Motor neuron (in vitro differentiated cells): Measurements from ENCODE around the gene PM20D1. TPM values are rescaled to one million over a fixed set of nuclear protein-coding genes. Genes with fewer than 3 reads are reported as not detected.

Experiments used
- ATAC-seq, 8 experiments: fragments of 200-7000 bp; cut with Tn5 transposase; replicated peaks in 6 of 8; 2 replicates each; pipeline ENCODE4 v1.8.0; 2021; ENCODE audit warnings: mild to moderate bottlenecking in 8 of 8, moderate library complexity in 8 of 8
- H3K27ac ChIP-seq, 2 donors: fragments of 250-450 bp; sonication (Bioruptor Pico); 2 replicates each; pipeline ENCODE4 v1.9.0; 2021; ENCODE audit warnings: antibody characterized with exemption in 2 of 2, mild to moderate bottlenecking in 2 of 2, moderate library complexity in 1 of 2
- H3K4me1 ChIP-seq, 2 donors: fragments of 250-450 bp; sonication (Bioruptor Pico); replicated peaks in 1 of 2; 2 replicates each; pipeline ENCODE4 v1.6.1; 2021; ENCODE audit warnings: antibody characterized with exemption in 2 of 2, mild to moderate bottlenecking in 2 of 2, moderate library complexity in 1 of 2
- H3K4me3 ChIP-seq, 5 donors: fragments of 250-450 bp; sonication (Bioruptor Pico); 2 replicates each; pipeline ENCODE4 v1.9.0; 2021; ENCODE audit warnings: antibody characterized with exemption in 5 of 5, mild to moderate bottlenecking in 5 of 5, moderate library complexity in 4 of 5
- WGBS, 10 experiments: fragments of 450-650 bp; shearing (Covaris generic); methylation state at CpG; one replicate each; pipeline ENCODE4 v1.0.0; 2022; 5-methylcytosine and 5-hydroxymethylcytosine counted together
- in situ Hi-C, 9 experiments: fragments of 400-800 bp; cut with MboI; loops; one replicate each; pipeline ENCODE4 v1.15.0; 2021; ENCODE audit warnings: low sequenced_read_pairs in 9 of 9, low pct_unique_long_range_greater_than_20kb in 2 of 9; ENCODE audit not compliant: unreplicated experiment in 9 of 9
- total RNA-seq, 8 experiments: library from RNA; unstranded; fragments of 300-600 nt; gene quantifications; 2 replicates each; pipeline versions ENCODE4 v1.2.3 to v1.2.4, GENCODE V29; 2022

The PM20D1 gene
- total RNA-seq, 8 experiments from 2014 or later = 0.05 to 1.8 (median 0.52) TPM; not detected in 1

GRCh38 chr1:205811660-205812059, 38.3 kb downstream of the PM20D1 start:
- in situ Hi-C loops = no loop called here
- peak in 1 of 8 experiments; percentile 6 for ATAC-seq
- Histone ChIP-seq H3K4me3 (peak overlapping the region; percentile 82 to 94 (median 83)), H3K27ac (no peak overlapping the region), H3K4me1 (peaks cover 16 to 27% of the 10 kb centered on the region in 2 donors)
- WGBS, 10 experiments = 11 to 30% (median 16%) methylated on average over 1 to 5 of the region's 5 CpGs; no CpG with 5 or more reads in 1 of the 10 experiments

GRCh38 chr1:205810448-205811157, 39.3 kb downstream of the PM20D1 start:
- Histone ChIP-seq H3K4me1 (peaks cover 16 to 27% of the 10 kb centered on the region in 2 donors), H3K4me3 (no peak overlapping the region), H3K27ac (no peak overlapping the region)
- no peak for ATAC-seq
- in situ Hi-C loops = no loop called here
- 85 to 100% (median 96%) methylated on average over 2 to 11 of the region's 12 CpGs; no CpG with 5 or more reads in 1 of the 10 experiments for WGBS, 10 experiments

GRCh38 chr1:205809942-205810345, 40.0 kb downstream of the PM20D1 start:
- 60 to 100% (median 100%) methylated on average over 1 to 7 of the region's 14 CpGs; no CpG with 5 or more reads in 2 of the 10 experiments for WGBS, 10 experiments
- Histone ChIP-seq H3K27ac (no peak overlapping the region), H3K4me1 (peaks cover 16 to 27% of the 10 kb centered on the region in 2 donors), H3K4me3 (no peak overlapping the region)
- in situ Hi-C loops = no loop called here
- ATAC-seq = no peak

GRCh38 chr1:205809469-205809868, 40.5 kb downstream of the PM20D1 start:
- no peak overlapping the region for H3K27ac ChIP-seq
- ATAC-seq = no peak
- H3K4me3 ChIP-seq = no peak overlapping the region
- H3K4me1 ChIP-seq = peaks cover 16 to 27% of the 10 kb centered on the region in 2 donors
- 67 to 84% (median 75%) methylated on average over 1 to 3 of the region's 3 CpGs; no CpG with 5 or more reads in 4 of the 10 experiments for WGBS, 10 experiments
- in situ Hi-C loops = no loop called here

GRCh38 chr1:205805082-205805711, 44.7 kb downstream of the PM20D1 start:
- peak in 1 of 8 experiments; percentile 12 for ATAC-seq
- WGBS, 10 experiments = 33 to 82% (median 76%) methylated on average over 1 to 3 of the region's 5 CpGs; no CpG with 5 or more reads in 3 of the 10 experiments
- Histone ChIP-seq H3K27ac (no peak overlapping the region), H3K4me3 (no peak overlapping the region), H3K4me1 (peaks cover 0 to 9% of the 10 kb centered on the region in 2 donors)
- in situ Hi-C loops = no loop called here

GRCh38 chr1:205804605-205805004, 45.3 kb downstream of the PM20D1 start:
- Histone ChIP-seq H3K4me3 (no peak overlapping the region), H3K27ac (no peak overlapping the region), H3K4me1 (peaks cover 0 to 8% of the 10 kb centered on the region in 2 donors)
- in situ Hi-C loops = no loop called here
- 83 to 100% (median 95%) methylated on average over 1 to 2 of the region's 2 CpGs; no CpG with 5 or more reads in 4 of the 10 experiments for WGBS, 10 experiments
- ATAC-seq = no peak

- H3K27ac ChIP-seq = no peak overlapping the region
- 68 to 100% (median 100%) methylated on average over 1 to 4 of the region's 4 CpGs; no CpG with 5 or more reads in 2 of the 10 experiments for WGBS, 10 experiments
- H3K4me3 ChIP-seq = no peak overlapping the region
- in situ Hi-C loops = no loop called here
- no peak for ATAC-seq
- peaks cover 0 to 2% of the 10 kb centered on the region in 2 donors for H3K4me1 ChIP-seq
Measured at GRCh38 chr1:205803986-205804385, 45.9 kb downstream of the PM20D1 start.

GRCh38 chr1:205802060-205802459, 47.9 kb downstream of the PM20D1 start:
- WGBS, 10 experiments = 78 to 100% (median 95%) methylated on average over 1 to 8 of the region's 8 CpGs; no CpG with 5 or more reads in 1 of the 10 experiments
- in situ Hi-C loops = no loop called here
- Histone ChIP-seq H3K4me3 (no peak overlapping the region), H3K27ac (no peak overlapping the region), H3K4me1 (no peaks in the 10 kb centered on the region)
- ATAC-seq = no peak

- H3K27ac ChIP-seq = no peak overlapping the region
- in situ Hi-C loops = no loop called here
- no peak overlapping the region for H3K4me3 ChIP-seq
- 78 to 100% (median 85%) methylated on average over 1 to 4 of the region's 7 CpGs; no CpG with 5 or more reads in 3 of the 10 experiments for WGBS, 10 experiments
- H3K4me1 ChIP-seq = no peaks in the 10 kb centered on the region
- peak in 1 of 8 experiments; percentile 77 for ATAC-seq
Measured at GRCh38 chr1:205800981-205801703, 48.8 kb downstream of the PM20D1 start.

GRCh38 chr1:205800427-205800826, 49.5 kb downstream of the PM20D1 start:
- 40 to 54% (median 49%) methylated on average over 2 to 5 of the region's 7 CpGs; no CpG with 5 or more reads in 6 of the 10 experiments for WGBS, 10 experiments
- in situ Hi-C loops = no loop called here
- Histone ChIP-seq H3K27ac (no peak overlapping the region), H3K4me1 (no peaks in the 10 kb centered on the region), H3K4me3 (no peak overlapping the region)
- no peak for ATAC-seq

- in situ Hi-C loops = loop anchor here in 3 of 9 experiments (10.0 to 25.0 kb wide), 3 partner anchors 116 to 314 kb away; partner anchors contain the start of gene AVPR1B (in 1 of the 3)
- Histone ChIP-seq H3K4me3 (no peak overlapping the region), H3K27ac (no peak overlapping the region), H3K4me1 (no peaks in the 10 kb centered on the region)
- ATAC-seq = no peak
- 67 to 100% (median 77%) methylated on average over 1 to 5 of the region's 5 CpGs; no CpG with 5 or more reads in 2 of the 10 experiments for WGBS, 10 experiments
Measured at GRCh38 chr1:205798577-205798976, 51.4 kb downstream of the PM20D1 start.

- 92 to 100% (median 100%) methylated on average over 1 to 2 of the region's 2 CpGs; no CpG with 5 or more reads in 5 of the 10 experiments for WGBS, 10 experiments
- in situ Hi-C loops = loop anchor here in 3 of 9 experiments (10.0 to 25.0 kb wide), 3 partner anchors 118 to 315 kb away; partner anchors contain the start of gene AVPR1B (in 1 of the 3)
- no peak for ATAC-seq
- Histone ChIP-seq H3K4me3 (no peak overlapping the region), H3K4me1 (peaks cover 0 to 7% of the 10 kb centered on the region in 2 donors), H3K27ac (no peak overlapping the region)
Measured at GRCh38 chr1:205797168-205797567, 52.8 kb downstream of the PM20D1 start.
